ENCODE measurements around the gene HPF1.
A peak's percentile ranks its signal among the peaks of the same experiment; 100 is the strongest.
"Not testable (repeated sequence)": the region's sequence is repeated elsewhere in the genome, so short reads cannot be mapped to it uniquely, and the experiment has no call there.

The HPF1 gene

DNA sequence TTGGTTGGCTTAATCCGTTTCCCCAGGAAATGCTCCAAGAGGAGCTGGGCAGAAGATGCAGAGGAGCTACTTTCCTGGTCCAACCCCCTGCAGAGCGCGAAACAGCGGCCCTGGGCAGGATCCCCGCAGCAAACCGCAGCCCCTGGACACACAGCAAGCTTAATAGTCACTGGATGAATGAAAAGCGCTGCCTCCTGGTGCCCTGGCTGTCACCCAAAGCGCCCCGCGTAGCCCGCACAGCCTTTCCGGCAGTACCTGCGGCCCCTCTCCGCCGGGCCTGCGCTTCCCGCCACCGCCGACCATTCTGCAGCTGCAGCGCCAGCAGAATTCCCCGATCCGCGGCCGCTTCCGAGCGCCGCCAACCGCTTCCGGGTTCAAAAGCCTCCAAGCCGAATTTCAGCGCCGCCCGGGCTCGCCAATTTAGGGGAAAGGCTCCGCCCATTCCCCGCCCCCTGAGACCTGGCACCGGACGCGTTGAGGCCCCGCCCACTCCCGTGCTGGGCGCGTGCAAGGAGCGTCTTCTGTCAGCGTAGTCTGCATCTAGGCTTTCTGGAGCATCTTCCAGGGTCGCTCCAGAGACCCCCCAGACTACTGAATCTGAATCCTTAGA lies at the start of gene HPF1:
TSS of gene HPF1 (minus strand) at position 370 of the 610 bp plus-strand sequence. CDS start at position 303, 67 bp downstream.
- peak; percentile 27 to 91 (median 79) for DNase-seq

DNA sequence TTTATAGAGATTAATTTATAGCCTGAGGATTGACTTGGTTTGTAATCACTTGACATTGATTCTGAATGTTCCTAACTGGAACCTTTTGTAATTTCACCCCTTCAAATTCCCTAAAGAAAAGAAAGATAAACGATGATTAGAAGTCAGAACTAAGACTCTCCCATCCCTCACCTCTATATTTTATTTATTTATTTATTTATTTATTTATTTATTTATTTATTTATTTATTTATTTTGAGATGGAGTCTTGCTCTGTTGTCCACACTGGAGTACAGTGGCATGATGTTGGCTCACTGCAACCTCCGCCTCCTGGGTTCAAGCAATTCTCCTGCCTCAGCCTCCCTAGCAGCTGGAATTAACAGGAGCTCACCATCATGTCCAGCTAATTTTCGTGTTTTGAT lies 49.0 kb upstream of the HPF1 start:
- DNase-seq, result not testable (repeated sequence)

DNA sequence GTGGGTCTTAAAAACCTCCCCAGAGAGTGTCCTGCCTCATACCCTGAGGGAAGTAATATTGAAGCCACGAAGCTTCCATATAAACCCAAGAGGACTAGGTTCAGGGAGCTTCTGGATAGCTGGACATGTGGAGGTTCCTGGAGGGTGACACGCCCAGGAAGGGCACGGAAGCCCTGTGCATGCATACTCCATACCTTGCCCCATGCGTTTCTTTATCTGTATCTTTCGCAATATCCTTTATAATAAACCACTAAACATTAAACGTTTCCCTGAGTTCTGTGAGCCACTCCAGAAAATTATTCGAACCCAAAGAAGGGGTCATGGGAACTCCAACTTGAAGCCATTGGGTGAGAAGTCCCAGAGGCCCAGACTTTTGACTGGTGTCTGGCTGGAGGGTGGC lies 45.7 kb upstream of the HPF1 start:
- no peak for DNase-seq

DNA sequence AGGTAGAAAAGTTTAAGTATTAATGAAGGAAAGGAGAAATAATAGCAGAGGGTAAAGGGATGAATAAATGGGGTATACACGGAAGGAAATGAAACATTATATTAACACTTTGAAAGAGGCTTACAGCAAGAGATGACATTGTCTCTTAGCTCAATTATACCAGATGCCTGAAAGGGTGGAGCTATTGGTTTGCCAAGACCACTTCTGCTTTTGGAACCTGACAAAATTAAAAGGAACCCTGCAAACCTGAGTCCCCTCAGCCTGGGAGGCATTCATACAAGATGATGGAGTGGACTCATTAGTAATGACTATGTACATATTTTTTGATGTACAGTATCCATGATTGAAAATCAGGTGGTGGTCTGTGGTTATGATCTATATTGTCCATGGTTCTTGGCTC lies 45.1 kb upstream of the HPF1 start:
- DNase-seq, result no peak

DNA sequence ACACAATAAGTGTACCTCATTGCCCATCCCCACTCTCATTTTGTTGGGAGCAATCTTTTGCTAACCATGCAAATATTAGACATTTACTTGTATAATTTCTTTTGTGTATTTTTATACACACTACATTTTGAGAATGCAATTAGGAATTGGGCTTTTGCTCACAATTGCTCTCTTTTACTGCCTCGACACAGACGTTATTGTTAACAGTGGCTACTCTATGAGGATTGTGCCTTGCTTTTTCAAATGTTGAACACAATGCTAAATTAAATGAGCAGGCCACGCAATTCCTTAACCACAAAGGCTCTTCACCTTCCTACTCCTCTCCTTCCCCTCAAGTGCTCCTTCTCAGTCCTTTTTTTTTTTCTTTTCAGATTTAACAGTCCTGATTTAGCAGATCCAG lies 42.8 kb upstream of the HPF1 start:
- DNase-seq, result peak in 4 of 51 donors; percentile 1 to 53 (median 22)

DNA sequence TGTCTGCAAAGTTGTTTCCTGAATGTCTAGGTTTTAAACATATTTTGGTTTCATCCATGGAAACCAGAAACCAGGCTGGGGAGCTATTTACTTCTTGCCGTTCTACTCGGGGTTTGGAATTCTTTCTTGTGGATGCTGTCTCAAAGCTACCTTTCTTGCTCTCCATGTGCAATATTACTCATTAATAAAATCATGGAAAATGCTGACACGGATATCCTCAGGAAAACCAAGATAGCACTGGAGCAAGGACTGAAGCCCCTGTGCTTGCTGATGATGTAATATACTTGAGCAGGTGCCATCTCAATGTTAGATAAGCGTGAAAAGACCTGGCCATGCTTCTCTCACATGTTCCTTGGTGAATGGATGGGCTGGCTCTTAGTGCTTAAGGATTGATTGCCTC lies 41.5 kb upstream of the HPF1 start:
- DNase-seq, result no peak

DNA sequence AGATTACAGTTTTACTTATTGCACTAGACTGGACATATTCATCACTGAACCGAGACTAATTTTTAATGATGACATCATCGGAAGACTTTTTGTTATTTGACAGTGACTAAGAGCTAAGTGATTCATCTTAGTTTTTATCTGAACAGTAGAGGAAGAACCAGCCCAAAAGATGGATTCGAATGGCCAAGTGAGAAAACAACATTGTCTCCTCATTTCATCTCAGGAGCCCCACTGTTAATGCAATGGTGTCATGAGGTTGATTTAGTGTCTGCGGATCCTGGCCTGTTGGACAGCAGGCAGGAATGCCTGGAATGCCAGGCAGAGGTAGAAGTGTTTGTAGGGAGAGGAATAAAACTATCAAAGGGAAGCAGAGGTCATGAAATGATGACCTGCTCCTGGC lies 37.8 kb upstream of the HPF1 start:
- no peak for DNase-seq

DNA sequence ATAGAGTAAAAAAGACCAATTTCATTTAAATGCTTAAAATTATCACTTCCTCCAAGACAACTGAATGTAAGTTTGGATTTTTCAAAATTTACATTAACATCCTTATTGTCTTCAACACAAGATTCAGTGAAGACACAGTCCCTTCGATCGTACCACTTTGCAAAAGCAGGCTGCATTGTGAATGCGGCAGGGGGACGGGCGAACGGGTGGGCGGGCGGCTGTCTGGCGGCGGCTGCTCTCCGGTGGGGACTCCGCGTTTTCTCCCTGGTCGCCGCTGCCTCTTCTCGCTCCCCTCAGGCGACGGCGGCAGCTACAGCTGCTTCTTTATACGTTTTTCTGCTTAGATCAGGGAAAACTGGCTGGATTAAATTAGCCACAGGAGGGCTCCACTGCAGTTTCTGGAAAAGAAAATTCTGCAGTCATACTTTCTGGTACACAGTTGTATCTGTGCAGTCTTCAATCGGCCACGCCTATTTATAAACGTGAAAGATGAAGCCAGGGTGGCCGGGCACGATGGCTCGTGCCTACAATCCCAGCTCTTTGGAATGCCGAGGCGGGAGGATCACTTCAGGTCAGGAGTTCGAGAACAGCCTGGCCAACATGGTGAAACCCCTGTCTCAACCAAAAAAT lies 33.9 kb upstream of the HPF1 start:
- peak in 46 of 51 donors; percentile 5 to 85 (median 42) for DNase-seq

DNA sequence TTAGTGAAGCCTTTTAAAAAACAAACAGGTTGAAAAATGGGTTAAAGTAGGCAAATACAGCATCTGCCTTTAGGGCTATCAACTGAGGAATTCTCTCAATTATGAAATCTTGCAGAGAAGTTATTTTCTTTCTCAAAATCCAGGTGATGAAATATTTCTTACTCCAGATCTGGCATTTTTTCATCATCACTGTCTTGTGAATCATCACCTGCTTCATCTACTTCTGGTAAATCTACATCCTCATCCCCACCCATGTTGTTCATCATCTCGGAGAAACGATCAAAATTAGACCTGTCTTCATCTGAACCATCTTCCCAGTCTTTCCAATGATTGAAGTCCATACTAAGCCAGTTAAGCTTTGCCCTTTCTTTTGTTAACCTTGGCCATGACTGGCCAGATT lies 33.3 kb upstream of the HPF1 start:
- no peak for DNase-seq

DNA sequence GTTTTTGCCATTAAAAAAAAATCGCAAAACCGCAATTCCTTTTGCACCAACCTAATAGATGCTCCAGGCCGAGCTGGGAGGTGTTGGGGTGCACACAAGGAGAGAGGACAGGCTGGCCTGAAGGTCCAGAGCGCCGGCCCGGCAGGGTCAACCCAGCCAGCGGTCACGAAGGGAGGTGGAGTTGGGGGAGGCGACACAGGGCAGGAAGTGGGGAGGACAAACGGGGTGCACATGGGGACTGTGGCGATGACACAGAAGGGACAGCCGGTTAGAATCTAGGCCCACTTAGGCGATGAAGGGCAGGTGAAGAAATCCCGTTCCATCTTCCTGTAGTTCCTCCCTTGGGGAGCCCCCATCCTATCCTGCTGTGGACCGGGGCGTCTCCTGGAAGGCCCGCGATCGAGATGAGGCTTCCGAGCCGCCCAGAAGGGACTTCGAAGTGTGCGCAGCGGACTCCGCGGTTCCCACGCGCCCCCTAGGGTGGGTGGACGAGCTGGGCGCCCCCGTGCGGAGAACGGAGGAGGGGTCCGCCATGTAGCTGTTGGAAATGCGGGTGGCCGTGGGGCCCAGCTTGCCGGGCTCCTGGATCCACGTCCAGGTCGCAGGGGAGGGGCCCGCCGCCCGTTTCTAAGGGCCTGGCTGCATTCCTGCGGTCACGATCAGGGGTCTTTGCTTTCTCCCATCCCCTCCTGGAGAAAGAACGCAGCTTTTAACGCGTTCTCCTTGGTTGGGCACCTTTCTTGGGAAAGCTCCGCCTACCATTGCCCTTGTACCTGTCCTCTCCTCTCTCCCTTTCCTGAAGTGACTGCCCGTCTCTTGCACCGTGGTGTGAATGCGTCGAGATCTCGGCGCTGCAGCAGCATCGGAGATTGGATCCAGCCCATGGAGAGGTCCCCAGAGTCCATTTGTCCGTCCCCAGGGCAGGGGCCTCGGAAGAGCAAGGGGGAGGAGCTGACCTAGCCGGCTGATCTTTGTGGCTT lies 17.0 kb upstream of the HPF1 start:
- peak in 14 of 51 donors; percentile 0 to 41 (median 8) for DNase-seq

DNA sequence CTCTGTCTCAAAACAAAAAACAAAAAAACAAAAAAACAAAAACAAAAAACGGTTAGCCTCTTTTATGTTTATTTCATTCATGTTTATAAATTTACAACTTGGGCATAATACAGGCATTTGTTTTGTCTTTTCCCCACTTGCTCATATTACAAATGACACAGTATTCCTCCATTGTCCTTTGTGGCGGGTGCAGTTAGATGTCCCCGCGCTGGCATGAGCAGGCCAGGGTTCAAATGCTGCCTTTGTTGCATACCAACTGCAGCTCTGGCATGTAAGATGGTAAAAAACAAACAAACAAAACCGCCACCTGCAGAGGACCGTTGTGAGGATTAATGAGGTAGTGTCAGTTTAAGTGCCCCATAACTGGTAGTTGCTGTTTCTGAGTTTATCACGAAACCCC lies 16.1 kb upstream of the HPF1 start:
- peak in 20 of 51 donors; percentile 0 to 37 (median 9) for DNase-seq

DNA sequence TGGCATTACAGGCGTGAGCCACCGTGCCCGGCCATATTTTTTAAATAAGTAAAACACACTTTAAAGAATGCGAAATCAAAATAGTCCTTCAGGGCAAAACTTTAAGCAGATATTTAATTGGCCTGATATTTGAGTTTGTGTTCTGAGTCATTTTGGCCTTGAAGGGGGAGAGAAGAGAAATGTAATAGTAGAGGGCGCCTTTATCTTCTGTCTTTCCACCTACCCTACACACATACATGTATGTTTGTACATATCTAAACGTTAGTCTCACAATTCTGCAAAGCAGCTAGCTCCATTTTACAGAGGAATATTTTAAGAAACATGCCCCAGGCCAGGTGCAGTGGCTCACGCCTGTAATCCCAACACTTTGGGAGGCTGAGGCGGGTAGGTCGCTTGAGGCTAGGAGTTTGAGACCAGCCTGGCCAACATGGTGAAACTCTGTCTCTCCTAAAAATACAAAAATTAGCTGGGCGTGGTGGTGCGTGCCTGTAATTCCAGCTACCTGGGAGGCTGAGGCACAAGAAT lies 13.9 kb upstream of the HPF1 start:
- DNase-seq, result not testable (repeated sequence)

DNA sequence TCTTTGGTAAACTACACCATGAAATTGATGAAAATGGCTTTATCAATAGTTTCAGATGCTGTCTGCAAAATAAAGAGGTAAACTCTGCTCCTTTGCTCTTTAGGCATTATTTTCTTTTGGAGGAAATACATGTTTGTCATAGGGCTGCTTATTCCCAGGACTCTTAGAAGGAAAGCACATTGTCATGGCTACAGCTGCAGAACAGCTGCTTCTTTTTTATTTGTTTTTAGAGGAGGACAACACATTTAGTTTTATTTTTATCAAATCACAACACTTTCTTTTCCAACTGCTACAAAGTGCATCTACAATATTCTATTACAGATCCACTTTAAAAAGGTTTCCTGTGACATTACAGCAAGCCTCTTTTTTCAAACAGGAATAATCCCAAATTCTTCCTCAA lies 12.7 kb upstream of the HPF1 start:
- no peak for DNase-seq

DNA sequence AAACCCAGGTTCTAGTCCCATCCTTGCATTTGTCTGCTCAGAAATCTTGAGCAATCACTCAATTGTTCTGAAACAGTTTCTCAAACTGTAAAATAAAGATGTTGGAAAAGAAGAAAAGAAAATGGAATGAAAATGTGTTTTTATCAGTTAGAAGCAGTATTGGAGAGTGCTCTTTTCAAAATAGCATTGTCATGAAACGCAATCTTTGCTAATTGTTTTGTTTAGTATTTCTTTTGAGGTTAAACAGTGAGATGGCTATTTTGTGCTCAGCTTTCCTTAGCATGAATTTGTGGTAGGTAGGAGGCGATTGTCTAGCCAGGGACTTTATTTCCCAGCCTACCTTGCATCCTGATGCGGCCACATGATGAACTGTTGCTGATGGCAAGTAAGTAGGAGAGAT lies 10.6 kb upstream of the HPF1 start:
- no peak for DNase-seq

DNA sequence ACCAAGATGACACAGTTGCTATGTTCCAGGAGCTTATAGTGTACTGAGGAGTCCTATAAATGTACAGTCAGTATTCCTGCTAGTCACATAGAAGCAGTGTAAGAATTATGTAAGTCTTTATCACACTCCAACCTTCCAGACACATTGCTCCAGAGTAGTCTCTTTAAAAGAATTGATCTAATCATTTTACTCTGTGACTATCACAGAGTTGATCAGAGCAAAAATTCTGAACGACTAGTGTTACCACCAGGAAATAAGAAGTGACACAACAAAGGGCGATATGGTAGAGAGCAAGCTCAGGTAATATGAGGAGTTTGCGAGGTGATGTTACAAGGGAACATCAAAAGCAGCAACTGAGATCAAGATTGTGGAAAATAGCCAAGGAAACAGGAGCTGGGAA lies 9.0 kb upstream of the HPF1 start:
- DNase-seq, result no peak

DNA sequence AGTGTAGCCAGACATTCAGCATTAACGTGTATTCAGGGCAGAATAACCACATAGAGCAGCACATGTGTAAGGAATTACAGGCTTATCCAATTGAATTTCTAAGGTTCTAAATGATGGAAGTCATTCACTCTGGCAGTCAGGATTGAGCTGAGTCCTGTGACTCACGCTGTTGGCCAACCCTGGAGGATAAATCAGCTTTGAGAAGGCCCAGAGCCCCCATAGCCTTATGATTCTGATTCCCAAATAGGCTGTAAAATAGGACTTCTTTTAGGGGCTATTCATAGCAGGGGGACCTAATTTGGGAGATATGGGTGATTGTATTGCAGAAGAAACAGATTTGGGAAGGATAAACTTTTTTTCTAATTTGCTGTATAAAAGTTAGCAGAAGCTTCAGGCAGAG lies 8.1 kb upstream of the HPF1 start:
- DNase-seq, result no peak

DNA sequence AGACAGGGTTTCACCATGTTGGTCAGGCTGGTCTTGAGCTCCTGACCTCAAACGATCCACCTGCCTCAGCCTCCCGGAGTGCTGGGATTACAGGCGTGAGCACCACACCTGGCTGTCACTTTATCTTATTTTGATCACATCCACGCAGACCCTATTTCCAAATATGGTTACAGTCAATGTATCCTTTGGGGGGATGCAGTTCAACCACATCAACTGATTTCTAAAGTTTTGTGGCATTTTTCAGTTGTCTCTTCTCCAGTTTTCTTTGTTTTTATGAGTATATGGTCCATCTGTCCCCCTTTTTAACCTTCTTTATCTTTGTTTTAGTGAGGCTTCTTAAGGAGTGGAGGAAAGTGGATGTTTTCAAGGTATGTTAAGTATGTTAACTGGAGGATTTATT lies 4.1 kb upstream of the HPF1 start:
- no peak for DNase-seq

DNA sequence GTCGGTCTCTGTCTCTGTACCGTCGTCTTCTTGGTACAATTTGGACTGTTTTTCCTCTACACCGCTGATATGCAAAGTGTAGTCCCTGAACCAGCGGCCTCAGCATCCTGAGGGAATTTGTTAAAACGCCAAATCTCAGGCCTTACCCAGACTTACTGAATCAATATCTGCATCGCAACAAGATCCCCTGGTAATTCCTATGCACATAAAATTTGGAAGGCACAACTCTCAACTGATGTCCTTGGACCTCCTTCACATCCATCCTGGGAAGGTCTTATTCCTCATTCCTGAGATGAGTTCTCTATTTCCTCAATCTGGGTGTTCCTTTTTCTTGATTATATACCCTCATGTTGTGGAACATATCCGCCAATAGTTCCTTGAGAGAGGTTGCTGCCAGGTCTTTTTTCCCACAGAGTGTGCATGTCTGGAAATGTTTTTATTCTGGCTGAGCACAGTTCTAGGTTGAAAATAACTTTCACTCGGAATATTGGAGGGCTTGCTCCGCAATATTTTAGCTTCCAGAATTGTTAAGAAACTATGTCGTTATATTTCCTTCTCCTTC lies 738 bp upstream of the HPF1 start:
- DNase-seq, result peak in 2 of 51 donors; percentile 15 to 37

DNA sequence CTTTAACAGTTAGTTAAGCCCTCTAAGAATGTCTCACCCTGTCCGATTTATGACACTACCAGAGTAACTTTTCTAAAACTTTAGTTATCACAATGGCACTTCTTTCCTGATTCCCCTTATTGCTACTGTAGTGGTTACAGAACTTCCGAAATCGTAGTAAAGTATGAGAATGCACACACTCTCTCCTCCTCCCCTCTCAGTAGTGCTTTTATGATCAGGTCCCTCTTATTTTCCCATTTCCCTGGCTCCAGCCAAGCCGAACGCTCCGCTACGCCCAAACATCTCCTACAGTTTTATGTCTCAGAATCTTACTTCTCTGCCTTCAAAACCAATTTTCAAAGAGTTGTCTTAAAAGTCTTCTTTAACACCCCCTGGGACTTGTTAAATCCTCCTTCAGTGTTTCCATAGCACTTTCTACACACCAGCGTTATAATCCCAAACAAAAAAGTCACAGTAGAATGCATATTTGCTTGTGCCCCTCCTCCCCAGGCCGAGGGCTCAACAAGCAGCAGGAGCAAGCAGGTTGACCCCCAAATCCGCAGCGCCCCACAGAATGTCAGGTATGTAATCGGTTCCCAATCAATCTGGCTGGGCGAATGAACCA lies 671 bp downstream of the HPF1 start:
- peak in 1 of 51 donors; percentile 17 for DNase-seq

DNA sequence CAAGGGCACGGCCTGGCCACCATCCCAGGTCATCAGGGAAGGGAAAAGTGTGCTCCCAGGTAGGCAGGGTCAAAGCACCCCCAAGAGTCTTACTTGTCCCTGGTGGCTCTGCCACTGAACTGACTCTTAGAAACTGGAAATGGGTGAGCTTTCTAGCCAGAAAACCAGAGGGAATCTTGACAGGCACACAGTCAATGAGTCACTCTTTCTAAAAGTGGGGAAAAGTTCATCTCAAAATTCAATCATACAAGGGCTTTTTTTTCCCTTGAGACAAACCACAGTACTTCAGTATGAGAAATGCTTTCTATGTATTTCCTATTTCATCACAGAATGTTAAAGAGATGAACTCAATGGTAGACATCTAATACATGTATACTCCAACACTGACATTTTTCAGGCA lies 12.5 kb downstream of the HPF1 start:
- no peak for DNase-seq

DNA sequence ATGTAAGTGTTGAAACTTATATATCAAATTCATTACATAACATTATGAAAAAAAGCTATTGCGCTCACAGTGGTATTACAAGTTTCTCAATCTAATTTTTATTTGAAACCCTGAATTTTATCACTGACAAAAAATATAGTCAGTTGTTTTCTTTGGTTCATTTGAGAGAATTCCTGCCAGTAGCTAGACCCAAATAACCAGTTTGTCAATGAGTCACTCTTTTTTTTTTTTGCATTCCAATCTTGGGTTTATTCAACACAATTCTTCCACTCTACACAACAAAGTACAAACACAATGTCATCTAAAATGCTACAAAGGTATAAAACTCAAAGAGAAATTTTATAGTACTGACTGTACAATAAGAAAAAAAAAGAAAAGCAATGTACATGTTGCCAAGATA lies 13.1 kb downstream of the HPF1 start:
- DNase-seq, result no peak

Data from hypothalamus (tissue), 51 donors.